ENCODE results near the gene ARRDC3. TPM values are rescaled to one million over a fixed set of nuclear protein-coding genes. Genes with fewer than 3 reads are reported as not detected.
A peak's percentile ranks its signal among the peaks of the same experiment; 100 is the strongest.

Gene ARRDC3
- total RNA-seq, 1 experiment from 2014 or later = 46.3 TPM

DNA sequence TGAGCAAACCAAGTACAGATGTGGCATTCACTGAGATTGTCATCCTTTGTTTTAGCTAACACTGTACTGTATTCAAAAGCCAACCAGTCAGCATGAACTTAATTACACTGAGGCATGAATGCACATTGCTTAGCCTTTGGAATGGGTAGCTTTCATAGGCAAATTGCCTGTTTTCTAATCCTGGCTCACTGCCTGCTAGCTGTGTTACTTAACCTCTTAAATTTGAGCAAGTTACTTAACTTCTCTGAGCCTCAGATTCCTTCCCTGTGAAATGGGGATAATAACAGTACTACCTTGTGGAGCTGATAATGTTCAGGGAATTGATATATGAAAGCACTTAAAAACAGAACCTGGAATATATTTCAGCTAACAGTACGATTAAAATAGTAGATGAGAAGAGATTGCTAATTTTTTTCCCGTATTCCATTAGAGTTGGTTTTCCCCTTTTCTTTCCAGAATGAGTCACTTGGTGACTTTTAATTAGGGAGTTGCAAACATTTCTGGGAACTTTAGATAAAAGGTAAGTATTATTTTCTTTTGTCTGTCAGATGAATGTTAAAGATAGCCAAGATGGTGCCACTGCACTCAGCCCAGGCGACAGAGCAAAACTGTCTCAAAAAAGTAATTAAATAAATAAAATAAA is 43.9 kb downstream of the ARRDC3 start:
- DNase-seq (ENCODE audit: low spot score) = peak; percentile 26
- POLR2A ChIA-PET (ENCODE audit: low non-redundant PET) = no interaction called here
- no peaks in the 10 kb centered on the region for H3K27me3 ChIP-seq (replicated peaks; ENCODE audit: insufficient read depth, low read depth, low read length, poor library complexity)
- intact Hi-C loops (cut with micrococcal nuclease; ENCODE audit: unreplicated experiment) = no loop called here
- no peak overlapping the region for H3K27ac ChIP-seq (ENCODE audit: low read depth, low read length, poor library complexity, severe bottlenecking)
- no peak overlapping the region for H3K4me3 ChIP-seq (ENCODE audit: low read depth, low read length, poor library complexity, severe bottlenecking)
- no peak for TF ChIP-seq EZH2 (IDR thresholded peaks at IDR 0.05; ENCODE audit: borderline replicate concordance, low read depth, low read length, poor library complexity, severe bottlenecking)
- TF ChIP-seq, protein P1, sequence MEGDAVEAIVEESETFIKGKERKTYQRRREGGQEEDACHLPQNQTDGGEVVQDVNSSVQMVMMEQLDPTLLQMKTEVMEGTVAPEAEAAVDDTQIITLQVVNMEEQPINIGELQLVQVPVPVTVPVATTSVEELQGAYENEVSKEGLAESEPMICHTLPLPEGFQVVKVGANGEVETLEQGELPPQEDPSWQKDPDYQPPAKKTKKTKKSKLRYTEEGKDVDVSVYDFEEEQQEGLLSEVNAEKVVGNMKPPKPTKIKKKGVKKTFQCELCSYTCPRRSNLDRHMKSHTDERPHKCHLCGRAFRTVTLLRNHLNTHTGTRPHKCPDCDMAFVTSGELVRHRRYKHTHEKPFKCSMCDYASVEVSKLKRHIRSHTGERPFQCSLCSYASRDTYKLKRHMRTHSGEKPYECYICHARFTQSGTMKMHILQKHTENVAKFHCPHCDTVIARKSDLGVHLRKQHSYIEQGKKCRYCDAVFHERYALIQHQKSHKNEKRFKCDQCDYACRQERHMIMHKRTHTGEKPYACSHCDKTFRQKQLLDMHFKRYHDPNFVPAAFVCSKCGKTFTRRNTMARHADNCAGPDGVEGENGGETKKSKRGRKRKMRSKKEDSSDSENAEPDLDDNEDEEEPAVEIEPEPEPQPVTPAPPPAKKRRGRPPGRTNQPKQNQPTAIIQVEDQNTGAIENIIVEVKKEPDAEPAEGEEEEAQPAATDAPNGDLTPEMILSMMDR (conservative IDR thresholded peaks at IDR 0.05; ENCODE audit: low read depth, low read length) = no peak
- CTCF ChIA-PET = no interaction called here
- no TSS peak for BruUV-seq (replicated peaks)
- H3K4me1 ChIP-seq (ENCODE audit: insufficient read depth, low read length, poor library complexity, severe bottlenecking) = no peaks in the 10 kb centered on the region
- H3K9me3 ChIP-seq (ENCODE audit: low read depth, low read length, poor library complexity, severe bottlenecking) = no peaks in the 10 kb centered on the region
- no peaks in the 10 kb centered on the region for H3K36me3 ChIP-seq (ENCODE audit: insufficient read depth, low read length, poor library complexity, severe bottlenecking)

- H3K4me1 ChIP-seq (ENCODE audit: insufficient read depth, low read length, poor library complexity, severe bottlenecking) = no peaks in the 10 kb centered on the region
- H3K27ac ChIP-seq (ENCODE audit: low read depth, low read length, poor library complexity, severe bottlenecking) = no peak overlapping the region
- POLR2A ChIA-PET (ENCODE audit: low non-redundant PET) = no interaction called here
- no peaks in the 10 kb centered on the region for H3K9me3 ChIP-seq (ENCODE audit: low read depth, low read length, poor library complexity, severe bottlenecking)
- intact Hi-C loops (cut with micrococcal nuclease; ENCODE audit: unreplicated experiment) = no loop called here
- BruUV-seq (replicated peaks) = no TSS peak
- no peak for DNase-seq (ENCODE audit: low spot score)
- CTCF ChIA-PET = no interaction called here
- TF ChIP-seq, protein P1 (conservative IDR thresholded peaks at IDR 0.05; ENCODE audit: low read depth, low read length) = no peak
- no peak for TF ChIP-seq EZH2 (IDR thresholded peaks at IDR 0.05; ENCODE audit: borderline replicate concordance, low read depth, low read length, poor library complexity, severe bottlenecking)
- no peaks in the 10 kb centered on the region for H3K27me3 ChIP-seq (replicated peaks; ENCODE audit: insufficient read depth, low read depth, low read length, poor library complexity)
- no peak overlapping the region for H3K4me3 ChIP-seq (ENCODE audit: low read depth, low read length, poor library complexity, severe bottlenecking)
- no peaks in the 10 kb centered on the region for H3K36me3 ChIP-seq (ENCODE audit: insufficient read depth, low read length, poor library complexity, severe bottlenecking)
These were observed 50.7 kb downstream of the ARRDC3 start for GRCh38 chr5:91332267-91333045.

- CTCF ChIA-PET = no interaction called here
These were observed 51.4 kb downstream of the ARRDC3 start for GRCh38 chr5:91331705-91332104.

More at GRCh38 chr5:91331705-91332104, 51.4 kb downstream of the ARRDC3 start:
- BruUV-seq (replicated peaks) = no TSS peak
- DNase-seq (ENCODE audit: low spot score) = no peak
- Histone ChIP-seq H3K4me1 (ENCODE audit: insufficient read depth, low read length, poor library complexity, severe bottlenecking) (no peaks in the 10 kb centered on the region), H3K27ac (ENCODE audit: low read depth, low read length, poor library complexity, severe bottlenecking) (no peak overlapping the region), H3K9me3 (ENCODE audit: low read depth, low read length, poor library complexity, severe bottlenecking) (no peaks in the 10 kb centered on the region), H3K4me3 (ENCODE audit: low read depth, low read length, poor library complexity, severe bottlenecking) (no peak overlapping the region), H3K27me3 (replicated peaks; ENCODE audit: insufficient read depth, low read depth, low read length, poor library complexity) (no peaks in the 10 kb centered on the region), H3K36me3 (ENCODE audit: insufficient read depth, low read length, poor library complexity, severe bottlenecking) (no peaks in the 10 kb centered on the region)
- TF ChIP-seq, protein P1 (conservative IDR thresholded peaks at IDR 0.05; ENCODE audit: low read depth, low read length) = no peak
- no peak for TF ChIP-seq EZH2 (IDR thresholded peaks at IDR 0.05; ENCODE audit: borderline replicate concordance, low read depth, low read length, poor library complexity, severe bottlenecking)
- intact Hi-C loops (cut with micrococcal nuclease; ENCODE audit: unreplicated experiment) = no loop called here
- POLR2A ChIA-PET (ENCODE audit: low non-redundant PET) = interaction anchor here (0.6 kb wide), 2 partner anchors 23 to 450 kb away, joined by 5 to 13 read pairs; no protein-coding TSS in a partner anchor
